GM18505 (cell line): ENCODE data around the gene CNOT3.

Experiments used
- ATAC-seq: cut with Tn5 transposase; IDR thresholded peaks from one replicate; pipeline ENCODE4 v1.9.1; 2021; ENCODE audit not compliant: unreplicated experiment
- POLR2A ChIP-seq: IDR thresholded peaks from 4 replicates; pipeline ENCODE4 v1.6.1; 2011; ENCODE audit warnings: borderline replicate concordance; ENCODE audit not compliant: insufficient read depth, insufficient read length; ENCODE audit errors: extremely low read depth

CNOT3 gene

GRCh38 chr19:54106716-54107115 is 30.8 kb upstream of the CNOT3 start:
- no peak for ATAC-seq
- no peak for TF ChIP-seq POLR2A

GRCh38 chr19:54107876-54108490 is 29.6 kb upstream of the CNOT3 start:
- no peak for TF ChIP-seq POLR2A
- ATAC-seq = no peak

GRCh38 chr19:54108496-54108895 is 29.1 kb upstream of the CNOT3 start:
- TF ChIP-seq POLR2A = no peak
- ATAC-seq = no peak

- no peak for TF ChIP-seq POLR2A
- no peak for ATAC-seq
Observed at GRCh38 chr19:54109651-54110050, 27.9 kb upstream of the CNOT3 start.

- peak; percentile 54 for TF ChIP-seq POLR2A
- ATAC-seq = no peak
Observed at GRCh38 chr19:54114340-54115108, 23.0 kb upstream of the CNOT3 start.

GRCh38 chr19:54115109-54116063 is 22.2 kb upstream of the CNOT3 start, which contains the start of the genes PRPF31 and TFPT:
PRPF31 (plus strand) TSS chr19:54115754; CDS start chr19:54118279, 2,525 bp downstream.
TFPT (minus strand) TSS chr19:54115657; CDS start chr19:54115269, 388 bp downstream.
- peak; percentile 83 for ATAC-seq
- peak; percentile 67 for TF ChIP-seq POLR2A

GRCh38 chr19:54121259-54121658 is 16.3 kb upstream of the CNOT3 start:
- ATAC-seq = no peak
- TF ChIP-seq POLR2A = no peak

GRCh38 chr19:54123682-54124081 is 13.9 kb upstream of the CNOT3 start:
- no peak for TF ChIP-seq POLR2A
- no peak for ATAC-seq

GRCh38 chr19:54124393-54124792 is 13.2 kb upstream of the CNOT3 start:
- no peak for ATAC-seq
- no peak for TF ChIP-seq POLR2A

GRCh38 chr19:54125713-54126112 is 11.8 kb upstream of the CNOT3 start:
- no peak for ATAC-seq
- no peak for TF ChIP-seq POLR2A

- TF ChIP-seq POLR2A = no peak
- no peak for ATAC-seq
Observed at GRCh38 chr19:54127688-54128440, 9.7 kb upstream of the CNOT3 start.

GRCh38 chr19:54128441-54128725 is 9.2 kb upstream of the CNOT3 start:
- ATAC-seq = no peak
- no peak for TF ChIP-seq POLR2A
